T-helper 2 cell treated with Interferon-gamma antibody and Interleukin-4, amounts not matched to agents 5 μg/mL and 100 μg/mL, for 36 hours (primary cell): Measurements from ENCODE around the gene MRPL52.
A peak's percentile ranks its signal among the peaks of the same experiment; 100 is the strongest.
"Not testable (repeated sequence)": the region's sequence is repeated elsewhere in the genome, so short reads cannot be mapped to it uniquely, and the experiment has no call there.

Source experiments
- DNase-seq: peaks from one replicate; pipeline ENCODE4 v3.0.0; 2021; ENCODE audit warnings: low spot score
- H3K27ac Mint-ChIP-seq: one replicate; pipeline ENCODE4 v1.8.0; 2021; ENCODE audit warnings: mild to moderate bottlenecking, mixed read lengths
- H3K27me3 Mint-ChIP-seq: one replicate; pipeline ENCODE4 v1.8.0; 2021; ENCODE audit warnings: low read depth, mixed read lengths
- H3K36me3 Mint-ChIP-seq: one replicate; pipeline ENCODE4 v1.8.0; 2021; ENCODE audit warnings: low read depth, mixed read lengths
- H3K4me1 Mint-ChIP-seq: one replicate; pipeline ENCODE4 v1.8.0; 2021; ENCODE audit warnings: low read depth, mixed read lengths
- H3K4me3 Mint-ChIP-seq: one replicate; pipeline ENCODE4 v1.8.0; 2022; ENCODE audit warnings: mild to moderate bottlenecking, moderate library complexity, mixed read lengths
- H3K9me3 Mint-ChIP-seq: one replicate; pipeline ENCODE4 v1.8.0; 2021; ENCODE audit warnings: mixed read lengths

Gene MRPL52

GRCh38 chr14:22829661-22830442 lies at the start of gene MRPL52:
Gene MRPL52, plus strand, starts transcription at chr14:22829887. Its CDS starts 26 bp downstream, at chr14:22829913.
- H3K4me3 Mint-ChIP-seq = peak within 1 kb of the TSS; percentile 94
- peaks cover 31% of the 10 kb centered on the region for H3K36me3 Mint-ChIP-seq
- H3K27me3 Mint-ChIP-seq = no peaks in the 10 kb centered on the region
- DNase-seq = peak; percentile 81
- peak within 1 kb of the TSS; percentile 95 for H3K27ac Mint-ChIP-seq
- peaks cover 25% of the 10 kb centered on the region for H3K4me1 Mint-ChIP-seq
- H3K9me3 Mint-ChIP-seq = peaks cover 3% of the 10 kb centered on the region

GRCh38 chr14:22780105-22780679 lies 49.5 kb upstream of the MRPL52 start:
- Mint-ChIP-seq H3K27ac (no peak overlapping the region), H3K27me3 (no peaks in the 10 kb centered on the region), H3K9me3 (no peaks in the 10 kb centered on the region), H3K36me3 (peaks cover 2% of the 10 kb centered on the region), H3K4me3 (no peak overlapping the region), H3K4me1 (peaks cover 1% of the 10 kb centered on the region)
- no peak for DNase-seq

- no peak overlapping the region for H3K27ac Mint-ChIP-seq
- peaks cover 1% of the 10 kb centered on the region for H3K4me1 Mint-ChIP-seq
- H3K27me3 Mint-ChIP-seq = no peaks in the 10 kb centered on the region
- H3K4me3 Mint-ChIP-seq = no peak overlapping the region
- DNase-seq = no peak
- H3K9me3 Mint-ChIP-seq = no peaks in the 10 kb centered on the region
- H3K36me3 Mint-ChIP-seq = peaks cover 2% of the 10 kb centered on the region
These were observed 48.8 kb upstream of the MRPL52 start for GRCh38 chr14:22780941-22781300.

- Mint-ChIP-seq H3K27me3 (no peaks in the 10 kb centered on the region), H3K27ac (no peak overlapping the region), H3K9me3 (no peaks in the 10 kb centered on the region), H3K4me3 (no peak overlapping the region), H3K4me1 (no peaks in the 10 kb centered on the region), H3K36me3 (no peaks in the 10 kb centered on the region)
- DNase-seq = no peak
These were observed 48.2 kb upstream of the MRPL52 start for GRCh38 chr14:22781301-22781991.

- no peaks in the 10 kb centered on the region for H3K36me3 Mint-ChIP-seq
- H3K9me3 Mint-ChIP-seq = no peaks in the 10 kb centered on the region
- H3K4me3 Mint-ChIP-seq = no peak overlapping the region
- DNase-seq = no peak
- H3K27me3 Mint-ChIP-seq = no peaks in the 10 kb centered on the region
- peaks cover 4% of the 10 kb centered on the region for H3K4me1 Mint-ChIP-seq
- no peak overlapping the region for H3K27ac Mint-ChIP-seq
These were observed 43.0 kb upstream of the MRPL52 start for GRCh38 chr14:22786685-22787084.

- DNase-seq = no peak
- H3K4me1 Mint-ChIP-seq = peaks cover 4% of the 10 kb centered on the region
- H3K27ac Mint-ChIP-seq = no peak overlapping the region
- no peaks in the 10 kb centered on the region for H3K9me3 Mint-ChIP-seq
- peaks cover 4% of the 10 kb centered on the region for H3K27me3 Mint-ChIP-seq
- H3K4me3 Mint-ChIP-seq = no peak overlapping the region
- no peaks in the 10 kb centered on the region for H3K36me3 Mint-ChIP-seq
These were observed 38.4 kb upstream of the MRPL52 start for GRCh38 chr14:22791301-22791700.

- Mint-ChIP-seq H3K27me3 (peaks cover 8% of the 10 kb centered on the region), H3K4me3 (no peak overlapping the region), H3K9me3 (no peaks in the 10 kb centered on the region), H3K27ac (no peak overlapping the region), H3K36me3 (no peaks in the 10 kb centered on the region), H3K4me1 (peaks cover 4% of the 10 kb centered on the region)
- DNase-seq = no peak
These were observed 37.5 kb upstream of the MRPL52 start for GRCh38 chr14:22792158-22792557.

- H3K9me3 Mint-ChIP-seq, DNase-seq, H3K27ac Mint-ChIP-seq, H3K36me3 Mint-ChIP-seq, H3K4me1 Mint-ChIP-seq, H3K4me3 Mint-ChIP-seq: not testable (repeated sequence)
- peaks cover 12% of the 10 kb centered on the region for H3K27me3 Mint-ChIP-seq
These were observed 36.1 kb upstream of the MRPL52 start for GRCh38 chr14:22793550-22793949.

- no peaks in the 10 kb centered on the region for H3K36me3 Mint-ChIP-seq
- H3K4me1 Mint-ChIP-seq = peaks cover 4% of the 10 kb centered on the region
- no peak overlapping the region for H3K27ac Mint-ChIP-seq
- H3K4me3 Mint-ChIP-seq = no peak overlapping the region
- H3K27me3 Mint-ChIP-seq = peaks cover 16% of the 10 kb centered on the region
- H3K9me3 Mint-ChIP-seq = no peaks in the 10 kb centered on the region
- no peak for DNase-seq
These were observed 35.7 kb upstream of the MRPL52 start for GRCh38 chr14:22793976-22794375.

- Mint-ChIP-seq H3K27ac (no peak overlapping the region), H3K4me3 (no peak overlapping the region), H3K36me3 (no peaks in the 10 kb centered on the region), H3K9me3 (no peaks in the 10 kb centered on the region), H3K27me3 (peaks cover 19% of the 10 kb centered on the region), H3K4me1 (peaks cover 4% of the 10 kb centered on the region)
- DNase-seq = no peak
These were observed 35.1 kb upstream of the MRPL52 start for GRCh38 chr14:22794551-22794951.

GRCh38 chr14:22796087-22796707 lies 33.5 kb upstream of the MRPL52 start:
- peaks cover 22% of the 10 kb centered on the region for H3K27me3 Mint-ChIP-seq
- no peak overlapping the region for H3K4me3 Mint-ChIP-seq
- H3K9me3 Mint-ChIP-seq = no peaks in the 10 kb centered on the region
- H3K4me1 Mint-ChIP-seq = no peaks in the 10 kb centered on the region
- H3K27ac Mint-ChIP-seq = no peak overlapping the region
- H3K36me3 Mint-ChIP-seq = no peaks in the 10 kb centered on the region
- no peak for DNase-seq

- Mint-ChIP-seq H3K9me3 (no peaks in the 10 kb centered on the region), H3K36me3 (no peaks in the 10 kb centered on the region), H3K4me1 (no peaks in the 10 kb centered on the region), H3K27ac (no peak overlapping the region), H3K4me3 (no peak overlapping the region), H3K27me3 (peaks cover 23% of the 10 kb centered on the region)
- DNase-seq = no peak
These were observed 32.4 kb upstream of the MRPL52 start for GRCh38 chr14:22797017-22797917.

GRCh38 chr14:22798528-22798927 lies 31.2 kb upstream of the MRPL52 start:
- H3K4me3 Mint-ChIP-seq = no peak overlapping the region
- no peak overlapping the region for H3K27ac Mint-ChIP-seq
- H3K4me1 Mint-ChIP-seq = peaks cover 3% of the 10 kb centered on the region
- no peak for DNase-seq
- H3K27me3 Mint-ChIP-seq = peaks cover 32% of the 10 kb centered on the region
- H3K9me3 Mint-ChIP-seq = no peaks in the 10 kb centered on the region
- H3K36me3 Mint-ChIP-seq = no peaks in the 10 kb centered on the region
